B cell (primary cell): ENCODE measurements around the gene PFN1.

ENCODE experiments used
- CTCF ChIP-seq: fragments of 200-600 bp; IDR thresholded peaks from one replicate; pipeline ENCODE4 v1.8.0; 2022; ENCODE audit warnings: antibody characterized with exemption, mild to moderate bottlenecking
- EZH2 ChIP-seq: IDR thresholded peaks from 2 replicates; pipeline ENCODE4 v1.6.1; 2012; ENCODE audit warnings: borderline replicate concordance, low read depth, mild to moderate bottlenecking, moderate library complexity, low read length; ENCODE audit not compliant: insufficient read depth, poor library complexity, severe bottlenecking

DNA sequence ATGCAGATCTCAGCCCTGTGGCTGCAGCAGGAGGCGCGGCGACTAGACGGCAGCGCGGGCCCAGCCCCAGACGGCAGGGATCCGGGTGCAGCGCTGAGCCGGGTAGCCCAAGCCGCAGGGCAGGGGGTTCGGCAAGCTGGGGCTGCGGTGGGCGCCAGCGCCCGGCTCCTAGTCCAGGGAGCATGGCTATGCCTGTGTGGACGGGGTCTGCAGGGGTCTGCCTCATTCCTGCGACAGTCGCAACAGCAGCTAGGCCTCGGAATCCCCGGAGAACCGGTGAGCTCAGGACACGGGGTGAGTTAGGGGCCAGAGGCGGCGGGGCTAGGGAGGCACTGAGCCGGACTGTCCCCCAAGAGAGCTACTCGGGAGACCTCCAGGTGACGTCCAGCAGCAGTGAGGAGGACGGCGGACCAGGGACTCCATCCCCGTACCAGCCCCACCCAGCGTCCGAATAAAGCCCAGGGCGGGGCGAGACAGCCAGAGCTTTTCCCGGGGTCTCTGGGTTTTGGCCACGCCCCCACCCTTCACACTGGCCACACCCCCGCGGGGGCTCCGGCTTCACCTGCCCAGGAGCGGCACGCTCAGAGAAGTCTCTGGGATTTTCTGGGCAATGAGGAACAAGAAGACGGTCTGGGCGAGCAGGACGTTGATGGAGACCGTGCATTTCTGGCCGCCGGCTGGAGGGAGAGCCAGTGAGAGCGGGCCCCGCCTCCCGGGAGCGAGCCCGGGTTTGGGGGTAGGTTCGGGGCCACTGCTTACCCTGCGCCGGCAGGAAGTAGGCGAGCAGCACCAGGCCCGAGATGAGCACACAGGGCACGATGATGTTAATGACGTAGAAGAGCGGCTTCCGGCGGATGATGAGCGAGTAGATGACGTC, 47.9 kb downstream of the PFN1 start:
- TF ChIP-seq EZH2 (no peak), CTCF (no peak)
